Renal pelvis (tissue), 4 donors: ENCODE data around the gene SH3RF3. TPM values are rescaled to one million over a fixed set of nuclear protein-coding genes. Genes with fewer than 3 reads are reported as not detected.

Source experiments
- DNase-seq: peaks from one replicate; pipeline ENCODE4 v3.0.0-alpha.2; 2013
- polyA plus RNA-seq, 3 donors: library from polyadenylated mRNA; unstranded; fragments of 120-200 nt; gene quantifications; one replicate each; pipeline ENCODE4 v1.2.1, GENCODE V29; 2013; ENCODE audit not compliant: insufficient read length in 3 of 3

The SH3RF3 gene
- polyA plus RNA-seq, 3 donors: 3.8 to 5.6 (median 5.6) TPM

DNA sequence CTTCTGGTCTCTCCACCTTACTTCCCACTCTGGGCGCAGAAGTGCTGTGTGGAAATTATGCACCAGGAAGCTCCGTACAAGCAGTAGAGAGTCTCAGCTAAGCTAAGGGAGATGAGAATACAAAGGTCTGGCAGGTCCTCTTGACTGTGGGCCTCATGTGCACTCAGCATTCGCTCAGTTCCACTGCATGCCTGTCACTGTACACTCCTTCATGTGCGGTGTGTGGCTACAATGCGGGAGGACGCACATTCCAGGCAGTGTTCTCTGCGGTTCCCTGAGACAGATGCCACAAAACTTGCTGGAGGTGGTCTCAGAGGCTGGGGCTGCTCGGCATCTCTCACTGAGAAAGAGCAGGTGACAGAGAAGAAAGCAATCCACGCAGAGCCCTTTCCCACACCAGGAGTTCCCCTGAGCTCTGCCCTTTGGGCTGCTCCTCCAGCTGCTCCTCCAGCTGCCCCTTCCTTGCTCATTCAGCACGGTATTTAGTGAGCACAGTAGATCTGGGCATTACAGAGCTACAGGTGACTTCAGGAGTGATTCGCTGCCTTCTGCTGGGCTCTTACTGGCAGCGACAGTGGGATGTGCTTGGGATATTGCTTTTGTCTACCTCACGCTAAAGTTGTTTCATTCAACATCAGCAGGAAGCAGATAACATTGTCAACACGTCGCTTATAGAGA is 176.6 kb downstream of the SH3RF3 start:
- no peak for DNase-seq

DNA sequence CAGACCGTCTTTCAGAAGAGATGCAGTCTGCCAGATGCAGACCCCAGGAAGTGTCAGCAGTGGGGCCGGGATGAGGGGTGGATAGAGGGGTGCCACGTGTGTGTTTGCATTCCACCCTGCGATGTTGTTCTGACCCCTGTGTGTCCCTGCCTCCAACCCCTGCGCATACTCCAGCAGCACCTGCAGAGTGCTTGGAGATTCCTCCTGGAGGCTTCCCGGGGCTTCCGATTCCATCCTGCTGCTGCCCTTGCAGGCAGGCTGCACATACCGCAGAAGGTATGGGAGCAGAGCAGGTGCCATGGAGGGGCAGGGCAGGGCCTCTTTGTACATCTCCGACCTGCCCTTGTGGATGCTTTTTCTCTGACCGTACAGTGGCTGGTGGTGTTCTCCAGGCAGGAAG is 177.2 kb downstream of the SH3RF3 start:
- no peak for DNase-seq

GRCh38 chr2:109311771-109312170 is 182.8 kb downstream of the SH3RF3 start:
- no peak for DNase-seq

DNA sequence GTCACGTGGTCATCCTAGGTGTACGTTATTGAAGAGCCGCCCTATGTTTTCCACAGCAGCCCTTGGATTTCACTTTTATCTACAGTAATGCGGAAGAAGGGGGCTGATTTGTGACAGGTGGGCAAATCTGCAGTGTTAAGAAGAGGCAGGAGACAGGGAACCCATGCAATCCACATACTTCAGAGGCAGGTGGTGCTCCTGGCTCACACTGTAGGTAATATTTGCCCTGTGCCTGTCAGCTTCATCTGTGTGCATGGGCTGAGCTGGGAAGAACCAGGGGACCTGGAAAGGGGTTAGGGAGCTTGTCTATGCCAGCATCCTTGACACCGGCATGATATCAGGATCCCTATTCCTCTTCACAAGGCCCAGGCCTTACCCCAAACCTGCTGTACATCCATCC is 183.9 kb downstream of the SH3RF3 start:
- no peak for DNase-seq

DNA sequence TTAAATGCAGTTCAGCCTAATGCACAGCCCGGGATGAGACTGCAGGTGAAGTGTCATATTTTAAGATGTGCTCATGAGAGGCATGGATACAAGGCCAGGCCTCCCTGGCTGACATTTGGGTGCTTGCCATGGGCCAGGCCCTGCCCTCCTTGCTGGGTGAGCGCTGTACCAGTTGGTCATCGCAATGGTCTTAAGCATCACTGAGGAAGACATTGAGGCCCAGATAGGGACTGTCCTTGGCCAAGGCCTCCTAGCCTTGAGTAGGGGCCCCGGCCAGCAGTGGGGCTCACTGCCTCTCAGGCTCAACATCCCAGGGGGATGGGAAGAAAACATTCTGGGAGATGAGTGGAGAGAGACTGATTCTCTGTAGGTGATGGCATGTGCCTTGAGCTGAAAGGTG is 184.3 kb downstream of the SH3RF3 start:
- DNase-seq: no peak

GRCh38 chr2:109316091-109316490 is 187.1 kb downstream of the SH3RF3 start:
- no peak for DNase-seq

DNA sequence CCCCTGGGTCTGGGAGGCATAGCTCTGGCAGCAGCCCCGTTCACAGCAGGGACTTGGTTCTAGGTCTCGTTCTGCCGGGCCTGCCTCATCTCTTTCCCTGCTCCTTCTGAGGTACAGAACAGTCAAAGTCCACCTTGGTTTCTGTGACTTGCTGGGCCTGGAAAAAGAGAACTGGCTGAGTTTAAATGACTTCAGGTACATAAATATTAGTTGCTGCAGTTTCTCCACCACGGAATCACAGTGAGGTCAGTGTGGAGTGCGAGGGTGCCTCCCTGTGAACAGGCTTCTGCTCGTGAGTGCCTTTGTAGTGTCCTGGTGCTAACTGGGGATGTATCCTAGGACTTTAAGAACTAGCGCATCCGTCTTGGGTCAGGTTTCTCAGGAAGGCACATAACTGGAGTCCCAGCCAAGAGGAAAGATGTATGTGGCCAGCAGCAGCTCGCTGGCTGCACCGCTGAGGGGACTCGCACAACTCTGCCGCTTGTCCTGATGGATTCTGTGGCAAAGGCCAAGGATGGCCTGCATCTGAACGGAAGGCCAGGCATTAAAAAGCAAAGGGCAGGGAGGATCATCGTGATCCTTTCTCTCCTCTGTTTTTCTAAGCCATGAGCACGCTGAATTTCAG is 188.6 kb downstream of the SH3RF3 start:
- DNase-seq: no peak

GRCh38 chr2:109318150-109318948 is 189.3 kb downstream of the SH3RF3 start:
- peak; percentile 79 for DNase-seq

- DNase-seq: no peak
Measured at GRCh38 chr2:109318949-109319342, 189.9 kb downstream of the SH3RF3 start.

DNA sequence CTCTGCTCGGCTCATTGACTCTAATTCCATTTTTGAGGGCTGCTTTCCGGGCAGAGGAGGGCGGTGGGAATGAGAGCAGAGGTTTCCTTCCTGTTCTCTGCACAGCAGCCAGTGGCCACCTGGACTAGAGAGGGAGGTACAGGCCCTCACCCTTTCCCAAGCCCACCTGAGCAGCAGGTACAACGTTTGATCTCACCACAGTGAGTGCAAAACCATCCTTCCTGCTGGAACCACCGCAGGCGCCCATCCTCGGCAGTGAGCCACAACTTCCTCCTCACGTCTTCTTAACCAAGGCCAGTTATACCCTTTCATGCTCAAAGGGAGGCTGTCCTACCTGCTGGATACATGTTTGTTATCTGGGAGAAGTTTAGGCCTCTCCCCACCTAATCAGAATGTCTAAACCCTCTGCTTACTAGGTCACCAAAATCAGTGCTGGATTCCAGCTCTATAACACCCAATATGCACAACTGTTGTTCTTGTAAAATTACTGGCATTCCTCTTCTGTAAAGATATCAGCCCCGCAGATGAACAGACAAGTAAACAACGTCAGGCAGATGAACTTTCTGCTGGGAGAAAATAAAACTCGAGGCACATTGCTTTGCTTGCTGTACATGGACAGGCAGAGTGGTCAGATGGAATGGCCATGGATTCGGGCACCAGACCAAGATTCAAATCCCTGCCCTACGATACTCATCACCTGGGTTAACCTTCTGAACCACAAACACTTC is 191.4 kb downstream of the SH3RF3 start:
- no peak for DNase-seq

DNA sequence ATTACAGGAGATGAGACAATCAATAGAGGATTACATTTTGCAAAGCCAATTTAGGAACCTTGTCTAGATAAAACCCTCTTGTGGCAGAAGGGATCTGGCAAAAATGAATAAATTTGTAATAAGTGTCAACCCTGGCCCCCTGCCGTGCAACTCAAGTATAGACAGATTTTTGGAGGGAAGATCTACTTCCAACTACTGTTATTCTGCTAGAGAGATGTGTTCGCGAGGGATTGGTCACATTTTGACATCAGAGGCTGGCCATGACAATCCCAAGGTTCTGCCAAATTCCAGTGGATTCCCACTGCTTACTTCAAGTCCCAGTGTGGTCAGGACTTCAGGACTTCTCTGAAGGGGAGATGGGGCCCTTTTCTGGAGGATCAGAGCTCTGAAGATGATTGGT is 192.6 kb downstream of the SH3RF3 start:
- DNase-seq: no peak

DNA sequence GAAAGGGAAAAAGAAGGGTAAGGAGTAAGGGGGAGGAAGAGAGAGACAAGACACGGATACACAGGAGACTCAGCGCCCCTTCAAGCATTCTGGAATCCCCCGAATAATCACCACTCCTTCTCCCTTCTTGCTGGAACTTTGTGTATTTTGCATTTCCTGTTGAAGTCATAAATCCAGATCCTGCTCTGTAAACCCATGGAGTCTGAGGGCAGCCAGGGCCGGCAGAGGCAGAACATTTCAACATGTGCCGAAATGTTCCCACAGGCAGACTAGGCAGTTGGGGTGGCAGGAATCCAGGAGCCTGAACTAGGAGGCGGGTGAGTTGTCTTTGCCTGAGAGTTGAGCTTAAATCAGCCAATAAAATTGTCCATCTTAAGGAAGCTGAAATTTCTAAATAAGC is 193.1 kb downstream of the SH3RF3 start:
- peak; percentile 75 for DNase-seq

DNA sequence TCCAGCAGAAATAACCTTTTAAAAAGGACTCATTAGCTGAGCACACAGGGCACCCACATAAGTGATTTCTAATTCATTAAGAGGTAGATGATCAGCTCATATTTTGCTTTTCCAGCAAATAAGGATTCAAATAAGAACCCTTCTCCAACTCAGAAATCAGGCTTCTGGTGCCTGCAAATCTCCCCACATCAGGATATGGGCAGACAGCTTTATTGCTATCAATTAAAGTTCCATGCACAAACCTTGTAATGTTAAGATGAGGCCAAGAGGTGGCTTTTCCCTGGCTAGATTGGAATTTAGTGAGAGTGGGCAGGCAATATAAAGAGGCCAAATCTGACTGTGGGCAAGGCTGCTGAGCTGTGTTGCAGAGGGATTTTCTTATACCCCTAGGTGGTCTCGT is 193.6 kb downstream of the SH3RF3 start:
- DNase-seq: no peak

DNA sequence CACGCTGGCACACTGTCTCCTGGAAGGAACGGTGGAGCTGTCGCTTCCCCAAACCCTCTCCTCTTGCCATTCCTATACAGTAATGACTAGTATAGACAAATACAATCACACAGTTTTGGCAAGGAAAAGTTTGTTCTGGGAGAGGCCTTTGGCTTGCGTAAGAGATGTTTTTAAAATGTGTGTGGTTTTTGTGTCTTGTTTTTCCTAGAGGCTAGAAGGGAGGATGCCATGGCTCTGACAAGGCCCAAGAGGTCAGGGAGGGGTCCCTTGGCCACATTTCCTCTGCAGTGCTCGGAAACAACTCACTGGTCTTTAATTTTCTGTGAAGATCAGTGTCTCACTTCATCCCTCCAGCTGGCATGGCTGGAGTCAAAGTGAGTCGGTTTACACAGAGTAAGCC is 195.9 kb downstream of the SH3RF3 start:
- DNase-seq: no peak

DNA sequence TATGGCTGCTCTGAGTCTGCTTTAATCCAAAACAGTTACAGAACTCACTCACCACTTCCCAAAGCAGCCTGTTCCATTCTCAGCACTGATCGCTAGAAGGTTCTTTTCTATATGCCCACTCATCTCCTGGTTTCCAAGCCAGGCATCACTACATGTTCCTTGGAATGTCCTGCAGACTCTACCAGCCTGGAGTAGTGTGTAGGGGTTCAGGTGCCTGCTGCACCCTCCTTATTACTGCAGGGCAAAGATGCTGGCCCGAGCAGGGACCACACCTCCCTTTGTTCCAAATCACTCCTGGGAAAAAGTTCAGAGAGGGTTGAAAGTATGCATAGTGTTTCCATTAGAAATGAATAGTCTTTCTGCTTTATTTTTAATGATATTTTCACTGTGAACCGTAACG is 196.6 kb downstream of the SH3RF3 start:
- no peak for DNase-seq

- DNase-seq: no peak
Measured at GRCh38 chr2:109326306-109326705, 197.3 kb downstream of the SH3RF3 start.

DNA sequence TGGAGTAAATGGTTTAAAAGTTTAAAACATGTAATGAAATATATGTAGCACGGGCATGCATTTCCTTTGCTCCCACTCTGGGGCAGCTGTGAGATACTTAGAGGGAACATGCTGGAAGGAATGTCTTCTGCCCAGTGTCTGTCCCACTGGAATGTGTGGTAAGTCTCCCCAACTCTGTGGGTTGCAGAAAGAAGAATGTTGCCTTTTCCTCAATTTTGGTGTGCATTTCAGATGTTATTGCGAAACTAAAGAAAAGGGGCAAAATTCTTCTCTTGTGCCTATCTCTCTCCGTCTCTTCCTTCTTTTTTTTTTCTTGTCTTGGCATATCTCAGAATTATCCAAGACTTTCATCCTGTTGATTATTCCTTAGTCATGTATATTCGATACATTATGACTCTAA is 201.1 kb downstream of the SH3RF3 start:
- no peak for DNase-seq

DNA sequence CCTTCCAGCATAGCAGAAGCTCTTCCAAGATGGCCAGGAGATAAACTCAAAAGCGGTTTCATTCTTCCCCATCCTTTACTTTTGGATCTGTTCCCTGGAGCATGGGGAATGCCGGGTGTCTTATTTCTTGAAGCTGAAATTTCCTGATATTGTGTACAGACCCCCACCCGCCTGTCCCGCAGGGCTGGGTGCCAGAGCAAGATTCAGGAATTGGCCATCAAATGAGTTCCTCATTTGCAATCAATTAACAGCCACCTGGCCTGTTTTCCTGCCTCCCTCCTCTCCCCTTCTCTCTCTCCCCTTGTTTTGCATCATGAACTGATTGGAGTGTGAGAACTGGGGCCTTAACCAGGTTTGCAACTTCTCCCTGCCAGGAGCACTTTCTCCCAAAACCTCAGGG is 202.1 kb downstream of the SH3RF3 start:
- DNase-seq: no peak

DNA sequence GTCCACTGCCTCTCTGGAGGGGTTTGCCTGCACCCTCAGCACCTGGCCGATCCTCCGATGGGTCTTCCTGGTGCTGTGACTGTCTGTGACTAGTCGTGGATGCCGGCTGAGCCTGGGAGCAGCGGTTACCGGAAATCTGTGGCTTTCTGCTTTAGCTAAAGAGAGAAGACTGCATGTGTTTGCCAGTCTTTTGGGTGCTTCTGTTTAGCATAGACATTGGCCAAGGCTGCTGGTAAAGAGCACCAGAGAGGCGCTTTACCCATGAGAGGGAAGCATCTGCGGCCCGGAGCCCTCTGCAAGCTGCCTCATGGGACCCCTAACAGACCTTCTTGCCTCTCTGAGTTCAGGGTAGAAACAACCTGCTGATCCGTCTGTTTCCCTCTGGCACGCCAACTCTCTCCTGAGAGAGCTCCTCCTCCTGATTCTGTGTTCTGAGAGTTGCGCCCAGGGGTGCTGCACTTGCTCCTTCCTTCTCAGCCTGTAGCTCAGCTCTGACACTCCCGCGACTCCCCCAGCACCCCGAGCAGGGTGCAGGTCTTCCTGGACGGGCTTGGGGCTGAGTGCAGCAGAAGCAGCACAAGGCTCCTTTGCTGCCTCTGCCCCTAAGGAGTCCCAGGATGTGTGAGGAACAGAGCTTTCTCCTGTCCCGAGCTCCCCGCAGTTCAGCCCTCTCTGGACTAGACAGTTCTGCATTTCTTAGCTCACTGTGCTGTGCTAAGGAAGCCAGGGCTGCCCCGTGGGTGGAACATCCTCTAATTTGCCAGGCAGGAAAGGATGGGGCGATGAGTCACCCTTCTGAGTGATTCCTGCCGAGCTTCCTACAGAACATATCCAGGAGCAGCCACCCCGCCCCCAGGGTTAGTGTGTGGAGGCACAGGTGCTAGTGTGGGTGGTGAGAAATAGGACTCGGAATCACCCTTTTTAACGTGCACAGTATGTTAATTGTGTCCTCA is 203.2 kb downstream of the SH3RF3 start:
- DNase-seq: no peak

- DNase-seq: no peak
Measured at GRCh38 chr2:109332880-109333279, 203.9 kb downstream of the SH3RF3 start.
